GM12874 (cell line): ENCODE results near the gene FAM110D.

ENCODE experiments used
- TF ChIP-seq, protein P1 (sequence below): IDR thresholded peaks from 2 replicates; pipeline ENCODE4 v1.5.1; 2011; ENCODE audit warnings: low read depth, mild to moderate bottlenecking, control low read depth, low read length, moderate library complexity; ENCODE audit not compliant: insufficient read depth

Gene FAM110D

DNA sequence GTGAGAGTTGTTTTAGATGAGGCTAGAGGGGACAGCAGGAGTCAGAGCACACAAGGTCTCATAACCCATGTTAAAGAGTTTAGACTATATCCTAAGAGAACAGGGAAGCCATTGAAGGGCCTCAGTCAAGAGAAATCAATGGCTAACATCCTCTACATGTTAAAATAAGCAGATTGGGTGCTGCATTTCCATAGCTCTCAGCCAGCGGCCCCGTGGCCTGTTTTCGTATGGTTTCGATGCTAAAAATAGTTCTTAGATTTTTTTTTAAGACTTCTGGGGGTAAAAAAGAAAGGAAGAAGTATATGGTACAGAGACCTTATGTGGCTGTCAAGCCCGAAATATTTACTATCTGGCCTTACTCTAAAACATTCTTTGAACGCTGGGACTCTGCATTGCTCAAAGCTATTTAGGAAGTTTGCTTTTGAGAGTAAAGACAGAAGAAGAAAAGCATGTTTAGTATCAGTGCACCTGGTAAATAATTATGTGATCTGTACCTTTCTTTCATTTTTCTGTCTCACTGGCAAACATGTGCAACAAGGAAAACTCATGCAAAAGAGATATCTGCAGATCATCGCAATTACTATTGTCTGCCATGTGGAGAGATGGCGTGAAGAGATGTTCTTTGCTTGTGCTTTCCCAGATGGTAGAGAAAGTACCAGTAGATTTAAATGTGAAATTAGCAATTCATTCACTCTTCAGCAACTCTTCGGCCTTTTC lies 38.8 kb upstream of the FAM110D start:
- TF ChIP-seq, protein P1, sequence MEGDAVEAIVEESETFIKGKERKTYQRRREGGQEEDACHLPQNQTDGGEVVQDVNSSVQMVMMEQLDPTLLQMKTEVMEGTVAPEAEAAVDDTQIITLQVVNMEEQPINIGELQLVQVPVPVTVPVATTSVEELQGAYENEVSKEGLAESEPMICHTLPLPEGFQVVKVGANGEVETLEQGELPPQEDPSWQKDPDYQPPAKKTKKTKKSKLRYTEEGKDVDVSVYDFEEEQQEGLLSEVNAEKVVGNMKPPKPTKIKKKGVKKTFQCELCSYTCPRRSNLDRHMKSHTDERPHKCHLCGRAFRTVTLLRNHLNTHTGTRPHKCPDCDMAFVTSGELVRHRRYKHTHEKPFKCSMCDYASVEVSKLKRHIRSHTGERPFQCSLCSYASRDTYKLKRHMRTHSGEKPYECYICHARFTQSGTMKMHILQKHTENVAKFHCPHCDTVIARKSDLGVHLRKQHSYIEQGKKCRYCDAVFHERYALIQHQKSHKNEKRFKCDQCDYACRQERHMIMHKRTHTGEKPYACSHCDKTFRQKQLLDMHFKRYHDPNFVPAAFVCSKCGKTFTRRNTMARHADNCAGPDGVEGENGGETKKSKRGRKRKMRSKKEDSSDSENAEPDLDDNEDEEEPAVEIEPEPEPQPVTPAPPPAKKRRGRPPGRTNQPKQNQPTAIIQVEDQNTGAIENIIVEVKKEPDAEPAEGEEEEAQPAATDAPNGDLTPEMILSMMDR: no peak

- TF ChIP-seq, protein P1: no peak
Measured at GRCh38 chr1:26121854-26122773, 36.8 kb upstream of the FAM110D start.

GRCh38 chr1:26122988-26123973 lies 35.6 kb upstream of the FAM110D start:
- TF ChIP-seq, protein P1: no peak

- TF ChIP-seq, protein P1: no peak
Measured at GRCh38 chr1:26124418-26125331, 34.2 kb upstream of the FAM110D start.

- TF ChIP-seq, protein P1: no peak
Measured at GRCh38 chr1:26125382-26125781, 33.5 kb upstream of the FAM110D start.

DNA sequence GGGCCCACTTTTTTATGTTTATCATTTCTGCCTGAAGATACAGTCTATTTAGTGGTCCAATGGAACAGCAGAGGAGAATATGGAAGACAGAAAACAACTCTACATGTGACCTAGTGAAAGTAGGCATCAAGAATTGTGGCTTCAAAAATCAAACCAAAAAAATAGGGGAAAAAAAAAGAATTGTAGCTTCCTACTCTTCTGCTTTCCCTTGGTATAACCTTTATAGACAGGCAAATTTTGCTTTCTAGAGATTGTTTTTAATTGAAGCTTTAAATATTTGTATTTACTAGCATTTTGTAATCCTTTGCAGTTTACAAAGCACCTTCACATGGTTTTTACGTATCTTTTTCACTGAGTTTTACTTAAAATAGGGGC lies 32.9 kb upstream of the FAM110D start:
- TF ChIP-seq, protein P1: no peak
